SK-N-SH (cell line): Measurements from ENCODE around the gene YWHAH. TPM values are rescaled to one million over a fixed set of nuclear protein-coding genes. Genes with fewer than 3 reads are reported as not detected.

ENCODE experiments used
- CTCF ChIA-PET: fragments of 300-600, 350-600 bp; formaldehyde crosslinking; extraction: SDS; loops from one replicate; lab custom pipeline; 2021; lab: Yijun Ruan, JAX
- POLR2A ChIA-PET: fragments of 350-600 bp; sonication (Branson Sonifier 250); formaldehyde crosslinking; extraction: SDS; loops from one replicate; lab custom pipeline; 2020; ENCODE audit warnings: antibody characterized with exemption, inconsistent platforms; lab: Yijun Ruan, JAX
- DNase-seq: peaks from one replicate; pipeline ENCODE4 v3.0.0; 2012
- H2AFZ ChIP-seq: fragments of 200-600 bp; sonication (generic); 2 replicates; pipeline ENCODE4 v1.8.1; 2016; ENCODE audit warnings: antibody characterized with exemption, mild to moderate bottlenecking, low read depth
- H3F3A ChIP-seq: fragments of 200-600 bp; sonication (generic); replicated peaks from 2 replicates; pipeline ENCODE3; 2016; ENCODE audit warnings: antibody characterized with exemption, mild to moderate bottlenecking; ENCODE audit not compliant: insufficient read depth
- H3K27ac ChIP-seq, 2 experiments: fragments of 200-500 bp in 1 of 2; fragments of 200-600 bp in 1 of 2; sonication (Bioruptor generic) in 1 of 2; sonication (generic), shearing (Covaris generic) in 1 of 2; 2 replicates each; pipeline versions ENCODE4 v1.5.1 to v1.6.1; 2014 to 2016; ENCODE audit warnings: low read depth in 2 of 2, inconsistent platforms in 1 of 2, low read length in 1 of 2, mild to moderate bottlenecking in 1 of 2, mixed read lengths in 1 of 2
- H3K27me3 ChIP-seq: fragments of 200-600 bp; sonication (generic), shearing (Covaris generic); 2 replicates; pipeline ENCODE4 v1.6.1; 2016; ENCODE audit warnings: mixed run types; ENCODE audit not compliant: insufficient read depth
- H3K36me3 ChIP-seq, 2 experiments: fragments of 200-500 bp in 1 of 2; fragments of 200-600 bp in 1 of 2; sonication (Bioruptor generic) in 1 of 2; sonication (generic) in 1 of 2; replicated peaks in 1 of 2; 2 replicates each; pipeline versions ENCODE3 to v1.5.1; 2014 to 2016; ENCODE audit warnings: low read length in 1 of 2, mild to moderate bottlenecking in 1 of 2; ENCODE audit not compliant: insufficient read depth in 2 of 2, control insufficient read depth in 1 of 2
- H3K4me1 ChIP-seq, 2 experiments: fragments of 200-500 bp in 1 of 2; fragments of 200-600 bp in 1 of 2; sonication (Bioruptor generic) in 1 of 2; sonication (generic), shearing (Covaris generic) in 1 of 2; 2 replicates each; pipeline versions ENCODE4 v1.5.1 to v1.6.1; 2014 to 2016; ENCODE audit warnings: low read depth in 1 of 2, low read length in 1 of 2, mixed run types in 1 of 2; ENCODE audit not compliant: insufficient read depth in 2 of 2, control insufficient read depth in 1 of 2
- H3K4me2 ChIP-seq: fragments of 200-600 bp; sonication (generic), shearing (Covaris generic); 2 replicates; pipeline ENCODE4 v1.6.1; 2017; ENCODE audit warnings: mixed run types
- H3K4me3 ChIP-seq, 2 experiments: fragments of 200-500 bp in 1 of 2; fragments of 200-600 bp in 1 of 2; sonication (Bioruptor generic) in 1 of 2; sonication (generic), shearing (Covaris generic) in 1 of 2; 2 replicates each; pipeline versions ENCODE4 v1.5.1 to v1.8.1; 2014 to 2016; ENCODE audit warnings: low read depth in 2 of 2, inconsistent platforms in 1 of 2, low read length in 1 of 2, mild to moderate bottlenecking in 1 of 2, mixed read lengths in 1 of 2, moderate library complexity in 1 of 2
- H3K79me2 ChIP-seq: fragments of 200-600 bp; sonication (generic); 2 replicates; pipeline ENCODE4 v1.8.1; 2017; ENCODE audit warnings: mild to moderate bottlenecking; ENCODE audit not compliant: insufficient read depth
- H3K9ac ChIP-seq: fragments of 200-600 bp; sonication (generic); 2 replicates; pipeline ENCODE4 v1.6.1; 2017; ENCODE audit warnings: mixed run types
- H3K9me2 ChIP-seq: fragments of 200-600 bp; sonication (generic); 2 replicates; pipeline ENCODE4 v1.6.1; 2017; ENCODE audit warnings: mixed run types
- H3K9me3 ChIP-seq: fragments of 200-600 bp; sonication (generic); 2 replicates; pipeline ENCODE4 v1.6.1; 2017; ENCODE audit warnings: mixed run types, mild to moderate bottlenecking, moderate library complexity
- H4K20me1 ChIP-seq: fragments of 200-600 bp; sonication (generic); 2 replicates; pipeline ENCODE4 v1.6.1; 2017; ENCODE audit warnings: mild to moderate bottlenecking, mixed run types; ENCODE audit not compliant: insufficient read depth
- ELF1 ChIP-seq: IDR thresholded peaks from 2 replicates; pipeline ENCODE4 v1.4.0; 2012
- EP300 ChIP-seq, 2 experiments: IDR thresholded peaks; 2 replicates each; pipeline versions ENCODE4 v1.4.0 to v1.6.1; 2012; ENCODE audit warnings: borderline replicate concordance in 1 of 2, low read depth in 1 of 2, low read length in 1 of 2
- EZH2phosphoT487 ChIP-seq: fragments of 200-600 bp; sonication (generic); IDR thresholded peaks from 2 replicates; pipeline ENCODE4 v1.6.1; 2017; ENCODE audit warnings: low read depth, mixed run types, mild to moderate bottlenecking, antibody characterized with exemption, moderate library complexity, borderline replicate concordance
- FOSL2 ChIP-seq: IDR thresholded peaks from 2 replicates; pipeline ENCODE4 v1.4.0; 2012; ENCODE audit warnings: low read depth, mild to moderate bottlenecking, moderate library complexity, borderline replicate concordance
- FOXM1 ChIP-seq: IDR thresholded peaks from 2 replicates; pipeline ENCODE4 v1.4.0; 2012; ENCODE audit warnings: low read depth, mild to moderate bottlenecking
- GATA2 ChIP-seq: sonication (generic); formaldehyde crosslinking; IDR thresholded peaks from 2 replicates; pipeline ENCODE4 v1.5.0; 2020; ENCODE audit warnings: mild to moderate bottlenecking, missing genetic modification reagents
- JUND ChIP-seq: IDR thresholded peaks from 2 replicates; pipeline ENCODE4 v1.4.0; 2012
- MXI1 ChIP-seq: IDR thresholded peaks from 2 replicates; pipeline ENCODE4 v1.6.1; 2012; ENCODE audit warnings: mild to moderate bottlenecking, low read depth, low read length, improper control_type of control experiment
- NFIC ChIP-seq: IDR thresholded peaks from 2 replicates; pipeline ENCODE4 v1.4.0; 2012; ENCODE audit warnings: borderline replicate concordance
- NRF1 ChIP-seq: IDR thresholded peaks from 2 replicates; pipeline ENCODE4 v1.6.1; 2012; ENCODE audit warnings: low read depth, mild to moderate bottlenecking, low read length
- PBX3 ChIP-seq: IDR thresholded peaks from 2 replicates; pipeline ENCODE4; 2012
- POLR2AphosphoS5 ChIP-seq: IDR thresholded peaks from 2 replicates; pipeline ENCODE4 v1.6.1; 2012; ENCODE audit warnings: low read depth, low read length
- USF1 ChIP-seq: IDR thresholded peaks from 2 replicates; pipeline ENCODE4 v1.4.0; 2012; ENCODE audit warnings: low read depth, borderline replicate concordance
- USF2 ChIP-seq: fragments of 150-350 bp; IDR thresholded peaks from 2 replicates; pipeline ENCODE4 v1.6.1; 2017; ENCODE audit warnings: antibody characterized with exemption, low read length, low read depth, borderline replicate concordance
- YY1 ChIP-seq: IDR thresholded peaks from 2 replicates; pipeline ENCODE4 v1.4.0; 2012; ENCODE audit warnings: low read depth, mild to moderate bottlenecking
- WGBS: methylation state at CpG from one replicate; pipeline ENCODE4 v1.1.6; 2017; ENCODE audit warnings: low lambda C conversion rate; 5-methylcytosine and 5-hydroxymethylcytosine counted together
- polyA plus RNA-seq, 3 experiments: library from polyadenylated mRNA; depleted of rRNA; stranded (reverse); fragments of >200 nt; gene quantifications; 2 replicates each; pipeline ENCODE4 v1.2.3, GENCODE V29; 2012

Gene YWHAH
- polyA plus RNA-seq, 1 of the 3 experiments (the other 2 are of a cell fraction): 102 TPM

GRCh38 chr22:31945443-31945855 lies 1.1 kb downstream of the YWHAH start:
- H3K4me2 ChIP-seq: peak overlapping the region; percentile 97
- H3K27ac ChIP-seq: peak overlapping the region; percentile 80 to 96
- POLR2A ChIA-PET: interaction anchor here (1.0 to 1.5 kb wide), 3 partner anchors 13 to 70 kb away, joined by 3 read pairs; no protein-coding TSS in a partner anchor
- no peak overlapping the region for H2AFZ ChIP-seq
- WGBS: 4% methylated on average over 15 of the region's 15 CpGs
- H3K4me1 ChIP-seq: peaks cover 4 to 24% of the 10 kb centered on the region in 2 experiments
- peak overlapping the region; percentile 89 to 98 for H3K4me3 ChIP-seq
- no peaks in the 10 kb centered on the region for H3K9me2 ChIP-seq
- peaks cover 13% of the 10 kb centered on the region for H3F3A ChIP-seq
- peak overlapping the region; percentile 98 for H3K9ac ChIP-seq
- H3K27me3 ChIP-seq: no peaks in the 10 kb centered on the region
- CTCF ChIA-PET: interaction anchor here (1.0 to 4.3 kb wide), 8 partner anchors 11 to 283 kb away, joined by 3 to 17 read pairs (median 3); partner anchors contain the start of gene PISD
- peaks cover 48% of the 10 kb centered on the region for H4K20me1 ChIP-seq
- H3K79me2 ChIP-seq: peaks cover 59% of the 10 kb centered on the region
- H3K9me3 ChIP-seq: no peaks in the 10 kb centered on the region
- DNase-seq: no peak
- H3K36me3 ChIP-seq: peaks cover 20 to 38% of the 10 kb centered on the region in 2 experiments
- no peak for TF ChIP-seq YY1
- TF ChIP-seq MXI1: peak; percentile 48

- H2AFZ ChIP-seq: no peak overlapping the region
- ChIA-PET CTCF (interaction anchor here (0.9 to 4.3 kb wide), 11 partner anchors 11 to 284 kb away, joined by 3 to 17 read pairs (median 3); partner anchors contain the start of gene PISD), POLR2A (interaction anchor here (1.3 to 1.5 kb wide), 2 partner anchors 18 to 71 kb away, joined by 3 read pairs; no protein-coding TSS in a partner anchor)
- 51% methylated on average over 8 of the region's 8 CpGs for WGBS
- no peaks in the 10 kb centered on the region for H3K9me3 ChIP-seq
- H3K9me2 ChIP-seq: no peaks in the 10 kb centered on the region
- peaks cover 22 to 38% of the 10 kb centered on the region in 2 experiments for H3K36me3 ChIP-seq
- H3F3A ChIP-seq: peaks cover 14% of the 10 kb centered on the region
- peak overlapping the region; percentile 89 to 98 for H3K4me3 ChIP-seq
- H3K4me2 ChIP-seq: peak overlapping the region; percentile 97
- peaks cover 55% of the 10 kb centered on the region for H4K20me1 ChIP-seq
- no peaks in the 10 kb centered on the region for H3K27me3 ChIP-seq
- peaks cover 66% of the 10 kb centered on the region for H3K79me2 ChIP-seq
- H3K27ac ChIP-seq: peak overlapping the region; percentile 80 to 96; a peak in 3 of 4 replicates
- H3K9ac ChIP-seq: peak overlapping the region; percentile 98
- H3K4me1 ChIP-seq: peaks cover 10 to 24% of the 10 kb centered on the region in 2 experiments
- TF ChIP-seq JUND: no peak
- no peak for TF ChIP-seq GATA2 (CRISPR knock-in tag)
- TF ChIP-seq EP300 (IDR thresholded peaks at IDR 0.05; ENCODE audit: borderline replicate concordance in 1 of 2, low read depth in 1 of 2, low read length in 1 of 2): no peak
- no peak for TF ChIP-seq FOSL2
- no peak for TF ChIP-seq NFIC
- TF ChIP-seq USF2: no peak
- TF ChIP-seq ELF1: no peak
- no peak for TF ChIP-seq NRF1
- no peak for TF ChIP-seq FOXM1
- TF ChIP-seq PBX3: no peak
- TF ChIP-seq POLR2AphosphoS5: no peak
- no peak for TF ChIP-seq EZH2phosphoT487
- TF ChIP-seq USF1: no peak
- DNase-seq: no peak
Observed at GRCh38 chr22:31945971-31946680, 1.8 kb downstream of the YWHAH start.
